Activated CD4-positive, alpha-beta T cell treated with anti-CD3 and anti-CD28 coated beads, Interleukin-2, amount 10 ng/mL, durations not matched to agents 24 days and 14 days (primary cell): ENCODE data around the gene APPL2. TPM values are rescaled to one million over a fixed set of nuclear protein-coding genes. Genes with fewer than 3 reads are reported as not detected.
A peak's percentile ranks its signal among the peaks of the same experiment; 100 is the strongest.

ENCODE experiments used
- DNase-seq: peaks from one replicate; pipeline ENCODE4 v3.0.0; 2022
- H3K27ac Mint-ChIP-seq: one replicate; pipeline ENCODE4 v1.8.0; 2022; ENCODE audit warnings: mild to moderate bottlenecking, mixed read lengths
- H3K27me3 Mint-ChIP-seq: one replicate; pipeline ENCODE4 v1.8.0; 2022; ENCODE audit warnings: mixed read lengths
- H3K36me3 Mint-ChIP-seq: one replicate; pipeline ENCODE4 v1.8.0; 2022; ENCODE audit warnings: low read depth, mild to moderate bottlenecking, mixed read lengths
- H3K4me1 Mint-ChIP-seq: one replicate; pipeline ENCODE4 v1.8.0; 2021; ENCODE audit warnings: mixed read lengths
- H3K4me3 Mint-ChIP-seq: one replicate; pipeline ENCODE4 v1.8.0; 2022; ENCODE audit warnings: mild to moderate bottlenecking, moderate library complexity, mixed read lengths
- H3K9me3 Mint-ChIP-seq: one replicate; pipeline ENCODE4 v1.8.0; 2021; ENCODE audit warnings: mixed read lengths
- intact Hi-C: fragments of 100-400 bp; cut with micrococcal nuclease; formaldehyde crosslinking; loops from one replicate; pipeline ENCODE4 v1.15.1; 2023
- total RNA-seq: library from RNA; stranded (reverse); gene quantifications from 2 replicates; pipeline ENCODE4 v1.2.3, GENCODE V29; 2022

The APPL2 gene
- total RNA-seq, 1 donor from 2014 or later = 20.5 TPM

- intact Hi-C loops = no loop called here
- Mint-ChIP-seq H3K4me3 (no peak overlapping the region), H3K4me1 (peaks cover 9% of the 10 kb centered on the region), H3K9me3 (peaks cover 3% of the 10 kb centered on the region), H3K27ac (no peak overlapping the region), H3K36me3 (no peaks in the 10 kb centered on the region), H3K27me3 (peaks cover 14% of the 10 kb centered on the region)
- DNase-seq = no peak
Measured at GRCh38 chr12:105240228-105240627, 4.3 kb upstream of the APPL2 start.

GRCh38 chr12:105239304-105239703 lies 3.3 kb upstream of the APPL2 start:
- Mint-ChIP-seq H3K27ac (no peak overlapping the region), H3K36me3 (no peaks in the 10 kb centered on the region), H3K4me3 (no peak overlapping the region), H3K9me3 (peaks cover 3% of the 10 kb centered on the region), H3K4me1 (peaks cover 18% of the 10 kb centered on the region), H3K27me3 (peaks cover 11% of the 10 kb centered on the region)
- intact Hi-C loops = loop anchor here (5.0 kb wide), 2 partner anchors 132 to 1272 kb away; partner anchors contain the start of genes TDG and WASHC4
- DNase-seq = no peak

GRCh38 chr12:105237666-105238065 lies 1.7 kb upstream of the APPL2 start:
- peaks cover 30% of the 10 kb centered on the region for H3K4me1 Mint-ChIP-seq
- H3K27me3 Mint-ChIP-seq = peaks cover 7% of the 10 kb centered on the region
- DNase-seq = no peak
- H3K27ac Mint-ChIP-seq = no peak overlapping the region
- no peak overlapping the region for H3K4me3 Mint-ChIP-seq
- peaks cover 6% of the 10 kb centered on the region for H3K36me3 Mint-ChIP-seq
- intact Hi-C loops = loop anchor here (2.0 to 5.0 kb wide), 3 partner anchors 93 to 1270 kb away; partner anchors contain the start of genes C12orf75, TDG and WASHC4
- H3K9me3 Mint-ChIP-seq = peaks cover 3% of the 10 kb centered on the region

DNA sequence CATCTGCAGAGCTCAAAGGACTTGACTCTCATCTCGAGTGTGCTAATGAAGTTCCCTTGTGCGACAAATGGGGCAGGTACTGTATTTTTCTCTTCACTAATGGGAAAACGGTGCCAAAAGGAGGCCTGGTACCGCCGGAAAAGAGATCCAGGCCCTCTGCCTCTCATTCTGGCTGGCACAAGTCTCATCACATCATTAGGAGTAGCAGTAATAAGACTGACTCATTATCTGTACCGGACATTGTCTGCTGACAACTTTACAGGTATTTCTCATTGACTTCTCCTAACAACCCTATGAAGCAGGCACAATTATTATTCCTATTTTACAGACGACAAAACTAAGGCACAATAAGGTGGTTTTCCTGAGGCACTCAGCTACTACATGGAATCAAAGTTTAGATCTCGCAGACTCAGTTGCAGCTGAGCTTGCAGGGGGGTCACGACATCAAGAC lies 668 bp downstream of the APPL2 start:
- Mint-ChIP-seq H3K4me3 (peak overlapping the region; percentile 85), H3K36me3 (peaks cover 13% of the 10 kb centered on the region)
- DNase-seq = peak; percentile 62

GRCh38 chr12:105234197-105234596 lies 1.8 kb downstream of the APPL2 start:
- peaks cover 3% of the 10 kb centered on the region for H3K9me3 Mint-ChIP-seq
- peaks cover 13% of the 10 kb centered on the region for H3K36me3 Mint-ChIP-seq
- no peak overlapping the region for H3K27ac Mint-ChIP-seq
- H3K4me1 Mint-ChIP-seq = peaks cover 35% of the 10 kb centered on the region
- no peak for DNase-seq
- H3K4me3 Mint-ChIP-seq = peak overlapping the region; percentile 85
- intact Hi-C loops = loop anchor here (2.0 kb wide), 1 partner anchor 945 kb away; no protein-coding TSS in a partner anchor
- H3K27me3 Mint-ChIP-seq = peaks cover 2% of the 10 kb centered on the region

More for the DNA sequence above, 668 bp downstream of the APPL2 start:
- H3K27ac Mint-ChIP-seq = peak overlapping the region; percentile 85
- peaks cover 2% of the 10 kb centered on the region for H3K27me3 Mint-ChIP-seq
- intact Hi-C loops = loop anchor here (2.0 to 5.0 kb wide), 3 partner anchors 128 to 1268 kb away; partner anchors contain the start of genes TDG and WASHC4
- peaks cover 32% of the 10 kb centered on the region for H3K4me1 Mint-ChIP-seq
- peaks cover 3% of the 10 kb centered on the region for H3K9me3 Mint-ChIP-seq

GRCh38 chr12:105233041-105233905 lies 2.7 kb downstream of the APPL2 start:
- peaks cover 44% of the 10 kb centered on the region for H3K4me1 Mint-ChIP-seq
- H3K27me3 Mint-ChIP-seq = peaks cover 2% of the 10 kb centered on the region
- peaks cover 19% of the 10 kb centered on the region for H3K36me3 Mint-ChIP-seq
- peaks cover 3% of the 10 kb centered on the region for H3K9me3 Mint-ChIP-seq
- no peak overlapping the region for H3K4me3 Mint-ChIP-seq
- intact Hi-C loops = no loop called here
- no peak for DNase-seq
- H3K27ac Mint-ChIP-seq = no peak overlapping the region

DNA sequence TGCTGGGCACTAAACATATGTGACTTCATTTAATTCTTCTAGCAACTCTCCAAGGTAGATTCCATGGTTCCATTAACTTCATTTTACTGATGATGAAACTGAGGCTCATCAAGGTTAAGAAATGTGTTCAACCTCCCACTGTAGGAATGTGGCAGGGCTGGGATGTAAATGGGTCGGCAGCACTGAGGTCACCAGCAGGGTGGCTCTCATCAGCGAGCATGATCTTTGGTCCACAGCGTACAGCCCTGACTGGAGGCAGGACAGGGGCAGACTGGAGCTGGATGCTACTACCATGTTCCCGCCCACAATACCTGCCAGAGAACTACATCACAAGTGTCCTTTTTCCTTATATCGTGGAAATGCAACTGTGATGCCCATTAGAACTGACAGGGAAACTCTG lies 4.6 kb downstream of the APPL2 start:
- Mint-ChIP-seq H3K36me3 (peaks cover 27% of the 10 kb centered on the region), H3K4me1 (peaks cover 50% of the 10 kb centered on the region), H3K27me3 (no peaks in the 10 kb centered on the region), H3K9me3 (no peaks in the 10 kb centered on the region), H3K4me3 (no peak overlapping the region), H3K27ac (no peak overlapping the region)
- DNase-seq = no peak
- intact Hi-C loops = no loop called here

GRCh38 chr12:105229371-105229770 lies 6.6 kb downstream of the APPL2 start:
- Mint-ChIP-seq H3K27me3 (no peaks in the 10 kb centered on the region), H3K4me1 (peaks cover 54% of the 10 kb centered on the region), H3K27ac (no peak overlapping the region), H3K9me3 (no peaks in the 10 kb centered on the region), H3K4me3 (no peak overlapping the region), H3K36me3 (peaks cover 35% of the 10 kb centered on the region)
- DNase-seq = no peak
- intact Hi-C loops = loop anchor here (2.0 kb wide), 3 partner anchors 25 to 1389 kb away; partner anchors contain the start of gene NT5DC3

DNA sequence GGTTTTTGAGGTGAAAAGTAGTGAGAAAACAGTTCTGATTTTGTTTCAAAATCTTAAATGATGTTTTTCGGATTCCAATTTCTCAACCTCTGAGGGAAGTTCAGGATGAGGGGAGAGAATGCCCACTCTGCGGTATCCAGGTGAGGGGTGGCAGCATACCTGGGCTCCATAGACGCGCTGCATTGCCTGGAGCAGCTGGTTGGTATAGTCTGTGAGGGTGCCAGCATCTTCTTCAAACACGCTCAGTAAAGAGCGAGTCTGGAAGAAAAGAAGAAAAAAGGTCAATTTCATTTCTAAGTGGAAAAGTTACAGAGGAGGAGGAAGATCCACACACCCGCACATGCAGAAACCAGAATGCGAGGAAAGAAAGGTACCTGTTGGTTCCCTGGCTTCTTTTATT lies 7.0 kb downstream of the APPL2 start:
- Mint-ChIP-seq H3K9me3 (no peaks in the 10 kb centered on the region), H3K27me3 (no peaks in the 10 kb centered on the region), H3K36me3 (peaks cover 35% of the 10 kb centered on the region), H3K4me3 (peak overlapping the region; percentile 48), H3K4me1 (peaks cover 50% of the 10 kb centered on the region), H3K27ac (peak overlapping the region; percentile 67)
- DNase-seq = no peak
- intact Hi-C loops = loop anchor here (1.0 to 2.0 kb wide), 4 partner anchors 7 to 1388 kb away; partner anchors contain the start of genes APPL2 and NT5DC3

GRCh38 chr12:105228494-105228893 lies 7.5 kb downstream of the APPL2 start:
- Mint-ChIP-seq H3K4me1 (peaks cover 47% of the 10 kb centered on the region), H3K9me3 (no peaks in the 10 kb centered on the region), H3K27me3 (no peaks in the 10 kb centered on the region), H3K4me3 (peak overlapping the region; percentile 48), H3K27ac (peak overlapping the region; percentile 67), H3K36me3 (peaks cover 35% of the 10 kb centered on the region)
- intact Hi-C loops = loop anchor here (1.0 to 2.0 kb wide), 4 partner anchors 8 to 1388 kb away; partner anchors contain the start of genes APPL2 and NT5DC3
- peak; percentile 74 for DNase-seq

- intact Hi-C loops = loop anchor here (1.0 to 2.0 kb wide), 4 partner anchors 8 to 1387 kb away; partner anchors contain the start of genes APPL2 and NT5DC3
- Mint-ChIP-seq H3K4me3 (no peak overlapping the region), H3K27ac (peak overlapping the region; percentile 32)
Measured at GRCh38 chr12:105227879-105228278, 8.1 kb downstream of the APPL2 start.

DNA sequence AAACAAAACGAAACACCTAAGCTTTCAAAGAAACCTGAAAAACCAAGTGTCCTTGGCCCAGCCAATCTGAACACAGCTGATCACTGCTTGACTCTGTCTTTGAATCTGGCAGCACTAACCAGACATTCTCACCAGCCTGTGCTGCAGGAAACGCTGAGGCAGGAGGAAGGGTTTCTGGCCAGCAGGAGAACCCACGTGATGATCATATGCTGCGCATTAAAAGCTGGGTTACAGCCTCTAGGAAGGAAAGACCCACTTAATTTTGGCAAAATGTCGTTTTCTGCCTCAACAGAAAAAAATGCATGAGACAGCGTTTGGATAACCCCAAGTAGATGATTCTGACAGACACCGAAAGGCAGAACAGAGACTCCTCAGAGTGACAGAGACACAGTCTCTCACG lies 9.8 kb downstream of the APPL2 start:
- no peaks in the 10 kb centered on the region for H3K9me3 Mint-ChIP-seq
- H3K36me3 Mint-ChIP-seq = peaks cover 42% of the 10 kb centered on the region
- H3K27me3 Mint-ChIP-seq = no peaks in the 10 kb centered on the region
- intact Hi-C loops = no loop called here
- peaks cover 42% of the 10 kb centered on the region for H3K4me1 Mint-ChIP-seq
- H3K27ac Mint-ChIP-seq = peak overlapping the region; percentile 18
- DNase-seq = peak; percentile 81
- H3K4me3 Mint-ChIP-seq = peak overlapping the region; percentile 30

More at GRCh38 chr12:105227879-105228278, 8.1 kb downstream of the APPL2 start:
- peaks cover 35% of the 10 kb centered on the region for H3K36me3 Mint-ChIP-seq
- H3K27me3 Mint-ChIP-seq = no peaks in the 10 kb centered on the region
- H3K9me3 Mint-ChIP-seq = no peaks in the 10 kb centered on the region
- H3K4me1 Mint-ChIP-seq = peaks cover 43% of the 10 kb centered on the region
- no peak for DNase-seq

DNA sequence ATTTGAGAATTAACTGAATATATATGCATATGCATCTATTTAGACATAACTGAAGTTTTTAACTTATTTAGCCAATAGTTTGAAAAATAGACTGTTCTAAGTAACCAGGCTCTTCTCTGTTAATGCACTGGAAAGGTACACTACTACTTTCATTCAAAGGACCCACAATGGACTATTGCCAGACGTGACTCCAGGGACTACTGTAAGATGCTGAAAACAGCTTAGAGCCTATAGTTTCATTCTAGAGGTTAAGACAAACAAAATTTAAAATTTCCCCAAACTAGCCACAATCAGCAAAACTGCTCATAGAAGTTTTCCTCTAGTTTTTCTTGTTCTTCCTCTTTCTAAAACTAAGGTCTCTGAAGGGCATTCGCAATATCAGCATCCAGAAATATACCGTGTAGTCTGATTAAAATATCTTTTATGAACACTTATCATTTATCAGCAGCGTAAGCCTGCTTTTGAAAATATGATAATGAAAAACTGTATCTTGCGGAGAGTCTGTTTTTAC lies 10.4 kb downstream of the APPL2 start:
- Mint-ChIP-seq H3K9me3 (no peaks in the 10 kb centered on the region), H3K27ac (no peak overlapping the region), H3K4me3 (no peak overlapping the region), H3K27me3 (no peaks in the 10 kb centered on the region), H3K36me3 (peaks cover 38% of the 10 kb centered on the region), H3K4me1 (peaks cover 42% of the 10 kb centered on the region)
- intact Hi-C loops = no loop called here
- DNase-seq = no peak

DNA sequence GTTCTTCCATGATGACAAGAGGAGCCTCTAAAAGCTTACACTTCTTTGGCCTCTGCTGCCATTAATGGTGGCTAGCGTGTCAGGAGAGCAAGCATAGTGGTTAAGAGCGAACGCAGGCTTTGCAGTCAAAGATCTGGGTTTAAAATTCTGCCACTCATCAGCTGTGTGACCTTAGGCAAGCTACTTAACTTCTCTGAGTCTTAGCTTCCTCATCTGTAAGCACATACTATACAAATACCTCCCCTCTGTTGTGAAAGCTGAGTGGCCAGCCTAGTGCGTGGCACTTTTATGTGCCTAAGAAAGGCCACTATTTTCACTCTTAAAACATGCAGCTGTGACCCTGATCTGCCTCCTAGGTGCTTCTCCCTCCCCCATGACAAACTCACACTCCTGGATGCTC lies 11.6 kb downstream of the APPL2 start:
- Mint-ChIP-seq H3K27ac (peak overlapping the region; percentile 62), H3K4me3 (no peak overlapping the region), H3K4me1 (peaks cover 40% of the 10 kb centered on the region), H3K9me3 (no peaks in the 10 kb centered on the region), H3K27me3 (no peaks in the 10 kb centered on the region), H3K36me3 (peaks cover 41% of the 10 kb centered on the region)
- intact Hi-C loops = no loop called here
- DNase-seq = no peak
